SU-DHL-6 (cell line): Measurements from ENCODE around the gene LPAR1.

Source experiments
- CTCF ChIP-seq: fragments of 200-600 bp; sonication (generic); IDR thresholded peaks from one replicate; pipeline ENCODE4 v1.5.1; 2017; ENCODE audit warnings: antibody characterized with exemption, mild to moderate bottlenecking, low read length, moderate library complexity; ENCODE audit not compliant: insufficient read depth, poor library complexity, severe bottlenecking
- EZH2phosphoT487 ChIP-seq: fragments of 200-600 bp; sonication (generic), shearing (Covaris generic); conservative IDR thresholded peaks from 2 replicates; pipeline ENCODE4 v1.6.1; 2018; ENCODE audit warnings: mild to moderate bottlenecking, antibody characterized with exemption, low read length, moderate library complexity, mixed read lengths

DNA sequence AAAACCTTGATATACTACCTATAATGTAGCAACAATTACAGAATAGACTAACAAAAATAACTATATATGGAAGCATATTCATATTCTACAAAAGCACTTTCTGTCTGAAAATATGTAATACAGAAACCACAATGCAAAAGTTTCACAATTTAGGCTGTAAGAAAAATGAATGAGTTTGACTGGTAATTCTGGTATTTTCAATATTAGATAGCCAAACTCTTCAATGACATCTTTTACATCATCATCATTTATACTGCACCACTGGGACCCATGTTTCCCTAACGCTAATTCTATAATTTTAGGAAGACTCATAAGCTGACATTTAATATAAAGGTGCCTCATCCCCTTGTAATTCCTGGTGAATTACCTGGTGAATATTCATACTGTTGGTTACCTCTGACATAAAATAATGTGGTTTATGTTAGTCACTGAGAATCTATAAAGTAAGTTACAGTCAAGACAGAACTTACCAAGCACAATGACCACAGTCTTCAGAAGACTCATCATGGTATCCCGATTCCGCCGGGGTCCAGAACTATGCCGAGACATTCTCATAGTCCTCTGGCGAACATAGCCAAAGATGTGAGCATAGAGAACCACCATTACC, 97.2 kb downstream of the LPAR1 start:
- TF ChIP-seq CTCF (no peak), EZH2phosphoT487 (no peak)
